GM18868 (cell line): ENCODE measurements around the gene KRT37.

Experiments used
- ATAC-seq: cut with Tn5 transposase; IDR thresholded peaks from one replicate; pipeline ENCODE4 v1.9.1; 2021; ENCODE audit warnings: mild to moderate bottlenecking, moderate library complexity; ENCODE audit not compliant: unreplicated experiment

Gene KRT37

GRCh38 chr17:41377546-41377945 is 46.8 kb downstream of the KRT37 start:
- ATAC-seq: no peak
